Hepatocyte (in vitro differentiated cells): ENCODE measurements around the gene KCNJ3. TPM values are rescaled to one million over a fixed set of nuclear protein-coding genes. Genes with fewer than 3 reads are reported as not detected.

Source experiments
- DNase-seq: peaks from one replicate; pipeline ENCODE4 v3.0.0-alpha.2; 2016; ENCODE audit warnings: low spot score
- H2AFZ ChIP-seq: fragments of 200-600 bp; sonication (generic); 2 replicates; pipeline ENCODE4 v1.6.0; 2016; ENCODE audit warnings: antibody characterized with exemption, mild to moderate bottlenecking
- H3K27ac ChIP-seq: fragments of 200-600 bp; sonication (generic); 2 replicates; pipeline ENCODE4 v1.5.1; 2016; ENCODE audit warnings: mild to moderate bottlenecking
- H3K27me3 ChIP-seq: fragments of 200-600 bp; sonication (generic); 2 replicates; pipeline ENCODE4 v1.6.1; 2016
- H3K36me3 ChIP-seq: fragments of 200-600 bp; sonication (generic); replicated peaks from 2 replicates; pipeline ENCODE4 v1.5.1; 2016; ENCODE audit warnings: low read depth; ENCODE audit not compliant: insufficient read depth
- H3K4me1 ChIP-seq: fragments of 200-600 bp; sonication (generic); 2 replicates; pipeline ENCODE4 v1.5.1; 2016; ENCODE audit warnings: mild to moderate bottlenecking, moderate library complexity; ENCODE audit not compliant: insufficient read depth
- H3K4me2 ChIP-seq: fragments of 200-600 bp; sonication (generic); 2 replicates; pipeline ENCODE4 v1.6.0; 2016
- H3K4me3 ChIP-seq: fragments of 200-600 bp; sonication (generic); 2 replicates; pipeline ENCODE4 v1.5.1; 2016; ENCODE audit warnings: mild to moderate bottlenecking
- H3K79me2 ChIP-seq: fragments of 200-600 bp; sonication (generic); 2 replicates; pipeline ENCODE4 v1.6.0; 2017; ENCODE audit warnings: mild to moderate bottlenecking
- H3K9me2 ChIP-seq: fragments of 200-600 bp; sonication (generic); replicated peaks from 2 replicates; pipeline ENCODE4 v1.6.0; 2017; ENCODE audit warnings: mild to moderate bottlenecking; ENCODE audit not compliant: insufficient read depth
- H3K9me3 ChIP-seq: fragments of 200-600 bp; sonication (generic); 2 replicates; pipeline ENCODE4 v1.5.1; 2016; ENCODE audit warnings: low read depth, mild to moderate bottlenecking
- H4K20me1 ChIP-seq: fragments of 200-600 bp; sonication (generic); 2 replicates; pipeline ENCODE4 v1.6.0; 2016; ENCODE audit warnings: mild to moderate bottlenecking; ENCODE audit not compliant: insufficient read depth, poor library complexity, severe bottlenecking
- CTCF ChIP-seq: fragments of 200-600 bp; sonication (generic); IDR thresholded peaks from 2 replicates; pipeline ENCODE4 v1.5.1; 2016; ENCODE audit warnings: antibody characterized with exemption, mild to moderate bottlenecking; ENCODE audit not compliant: poor library complexity
- EZH2 ChIP-seq: fragments of 200-600 bp; sonication (generic); IDR thresholded peaks from 2 replicates; pipeline ENCODE4 v1.6.1; 2016; ENCODE audit warnings: antibody characterized with exemption, mild to moderate bottlenecking, borderline replicate concordance
- EZH2phosphoT487 ChIP-seq: fragments of 200-600 bp; sonication (generic); IDR thresholded peaks from one replicate; pipeline ENCODE4 v1.6.1; 2018; ENCODE audit warnings: antibody characterized with exemption, mild to moderate bottlenecking, low read depth, moderate library complexity; ENCODE audit not compliant: unreplicated experiment, severe bottlenecking
- WGBS: methylation state at CpG from one replicate; pipeline ENCODE4 v1.1.6; 2016; ENCODE audit warnings: low lambda C conversion rate; ENCODE audit errors: missing lambda C conversion rate; 5-methylcytosine and 5-hydroxymethylcytosine counted together
- polyA plus RNA-seq: library from polyadenylated mRNA; unstranded; fragments of >200 nt; fragmentation: Nextera tagmentation; extraction: Ambion mirVana; gene quantifications from 2 replicates; pipeline ENCODE4 v1.2.1, GENCODE V29; 2016
- total RNA-seq: library from RNA; depleted of rRNA; stranded (reverse); fragments of >200 nt; gene quantifications from 2 replicates; pipeline ENCODE4 v1.2.3, GENCODE V29; 2014

The KCNJ3 gene
- total and polyA plus RNA-seq, 2 experiments from 2014 or later, result 0.04 to 3.0 TPM

DNA sequence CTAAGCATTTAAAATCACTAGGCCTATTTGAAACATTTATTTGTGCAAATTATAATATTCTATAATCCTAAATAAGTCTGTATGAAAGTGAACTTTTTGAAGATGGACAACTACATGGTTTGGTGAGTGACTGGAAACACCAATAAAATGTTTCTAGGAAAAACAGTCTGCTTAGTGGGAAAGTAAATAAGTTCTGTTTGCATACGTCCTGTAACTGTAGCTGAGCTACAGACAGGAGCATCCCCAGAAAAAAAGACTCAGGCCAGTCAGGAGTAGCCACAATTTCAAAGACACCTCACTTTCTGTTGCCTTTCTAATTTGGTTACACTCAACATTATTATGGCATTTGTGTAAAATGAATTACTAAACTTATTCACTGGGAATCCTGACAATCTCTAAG, 28.4 kb upstream of the KCNJ3 start:
- WGBS, result 55% methylated on average over 1 of the region's 1 CpG
- H3K79me2 ChIP-seq, result no peaks in the 10 kb centered on the region
- H3K27me3 ChIP-seq, result no peaks in the 10 kb centered on the region
- no peak overlapping the region for H3K4me2 ChIP-seq
- no peak for DNase-seq
- no peaks in the 10 kb centered on the region for H3K4me1 ChIP-seq
- no peak overlapping the region for H2AFZ ChIP-seq
- no peaks in the 10 kb centered on the region for H3K36me3 ChIP-seq
- no peak for TF ChIP-seq EZH2
- TF ChIP-seq EZH2phosphoT487, result no peak
- TF ChIP-seq CTCF, result no peak
- no peak overlapping the region for H3K27ac ChIP-seq
- no peaks in the 10 kb centered on the region for H3K9me3 ChIP-seq
- H3K4me3 ChIP-seq, result no peak overlapping the region
- H3K9me2 ChIP-seq, result no peaks in the 10 kb centered on the region
- H4K20me1 ChIP-seq, result no peaks in the 10 kb centered on the region

DNA sequence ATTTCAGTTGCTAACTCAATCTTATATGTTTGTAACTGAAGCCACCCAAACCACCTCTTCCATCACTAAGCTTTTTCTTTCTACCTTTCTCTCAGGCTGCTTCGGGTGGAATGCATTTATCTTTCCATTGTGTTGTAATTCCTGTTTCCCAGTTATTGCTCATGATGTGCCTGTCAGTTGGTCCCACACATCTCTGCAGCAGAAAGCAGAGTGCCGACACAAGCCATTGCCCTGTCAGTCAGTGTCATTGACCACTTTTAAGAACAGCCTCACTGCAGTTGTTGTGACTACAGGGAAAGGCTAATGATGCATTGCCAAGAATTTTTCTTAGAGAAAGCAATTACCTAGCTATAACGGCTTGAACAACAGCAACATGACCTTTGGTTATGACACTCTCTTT, 24.8 kb upstream of the KCNJ3 start:
- WGBS, result 78% methylated on average over 3 of the region's 3 CpGs
- H3K4me3 ChIP-seq, result no peak overlapping the region
- no peaks in the 10 kb centered on the region for H3K9me3 ChIP-seq
- H2AFZ ChIP-seq, result no peak overlapping the region
- no peak overlapping the region for H3K27ac ChIP-seq
- H3K27me3 ChIP-seq, result no peaks in the 10 kb centered on the region
- no peaks in the 10 kb centered on the region for H3K79me2 ChIP-seq
- no peaks in the 10 kb centered on the region for H3K4me1 ChIP-seq
- TF ChIP-seq EZH2phosphoT487, result no peak
- TF ChIP-seq EZH2, result no peak
- TF ChIP-seq CTCF, result no peak
- no peaks in the 10 kb centered on the region for H4K20me1 ChIP-seq
- H3K36me3 ChIP-seq, result no peaks in the 10 kb centered on the region
- no peaks in the 10 kb centered on the region for H3K9me2 ChIP-seq
- no peak for DNase-seq
- H3K4me2 ChIP-seq, result no peak overlapping the region

GRCh38 chr2:154677401-154677800, 21.1 kb upstream of the KCNJ3 start:
- no peaks in the 10 kb centered on the region for H3K9me3 ChIP-seq
- H3K4me1 ChIP-seq, result no peaks in the 10 kb centered on the region
- no peak overlapping the region for H3K4me2 ChIP-seq

More at GRCh38 chr2:154677401-154677800, 21.1 kb upstream of the KCNJ3 start:
- no peaks in the 10 kb centered on the region for H3K27me3 ChIP-seq
- no peaks in the 10 kb centered on the region for H3K36me3 ChIP-seq
- H4K20me1 ChIP-seq, result no peaks in the 10 kb centered on the region
- DNase-seq, result no peak
- no peaks in the 10 kb centered on the region for H3K9me2 ChIP-seq
- no peak overlapping the region for H3K27ac ChIP-seq
- H2AFZ ChIP-seq, result no peak overlapping the region
- WGBS, result 87% methylated on average over 3 of the region's 3 CpGs
- TF ChIP-seq EZH2phosphoT487, result no peak
- no peak for TF ChIP-seq CTCF
- TF ChIP-seq EZH2, result no peak
- no peaks in the 10 kb centered on the region for H3K79me2 ChIP-seq
- no peak overlapping the region for H3K4me3 ChIP-seq
